Measurements from ENCODE around the gene TBC1D14.

TBC1D14 gene

GRCh38 chr4:6987588-6987961, 77.9 kb downstream of the TBC1D14 start:
- Histone ChIP-seq H3K27ac (peak overlapping the region; percentile 82 to 91), H3K4me3 (peak overlapping the region; percentile 87)
- DNase-seq (ENCODE audit: low spot score): no peak
- TF ChIP-seq CTCF (IDR thresholded peaks at IDR 0.05): no peak

- Histone ChIP-seq H3K4me3 (peak overlapping the region; percentile 87), H3K27ac (peak overlapping the region in 1 of 2 donors; percentile 91)
- no peak for DNase-seq (ENCODE audit: low spot score)
- TF ChIP-seq CTCF (IDR thresholded peaks at IDR 0.05): no peak
These were observed 78.5 kb downstream of the TBC1D14 start for GRCh38 chr4:6988016-6988715.

- no peak for DNase-seq (ENCODE audit: low spot score)
- no peak for TF ChIP-seq CTCF (IDR thresholded peaks at IDR 0.05)
- no peak overlapping the region for H3K4me3 ChIP-seq
- no peak overlapping the region for H3K27ac ChIP-seq
These were observed 79.8 kb downstream of the TBC1D14 start for GRCh38 chr4:6989331-6989923.

GRCh38 chr4:6990661-6991060, 81.0 kb downstream of the TBC1D14 start:
- DNase-seq (ENCODE audit: low spot score): no peak
- H3K27ac ChIP-seq: no peak overlapping the region
- no peak for TF ChIP-seq CTCF (IDR thresholded peaks at IDR 0.05)
- H3K4me3 ChIP-seq: no peak overlapping the region

GRCh38 chr4:6991249-6991648, 81.6 kb downstream of the TBC1D14 start:
- TF ChIP-seq CTCF (IDR thresholded peaks at IDR 0.05): no peak
- Histone ChIP-seq H3K4me3 (peak overlapping the region; percentile 41), H3K27ac (peak overlapping the region; percentile 2 to 59)
- no peak for DNase-seq (ENCODE audit: low spot score)

- Histone ChIP-seq H3K27ac (peak overlapping the region; percentile 2 to 59), H3K4me3 (peak overlapping the region; percentile 41)
- no peak for TF ChIP-seq CTCF (IDR thresholded peaks at IDR 0.05)
- no peak for DNase-seq (ENCODE audit: low spot score)
These were observed 82.3 kb downstream of the TBC1D14 start for GRCh38 chr4:6991771-6992557.
